Cardiac fibroblast (primary cell): ENCODE results near the gene CCM2L.

Source experiments
- DNase-seq, 2 donors: peaks; one replicate each; pipeline versions ENCODE4 v3.0.0 to v3.0.0-alpha.2; 2010; ENCODE audit warnings: low read depth in 2 of 2
- H3K4me3 ChIP-seq, 2 donors: replicated peaks in 1 of 2; 1 replicate in 1 of 2; 2 replicates in 1 of 2; pipeline ENCODE4 v1.5.1; 2011; ENCODE audit warnings: low read depth in 2 of 2, low read length in 2 of 2, mild to moderate bottlenecking in 2 of 2, moderate library complexity in 1 of 2
- TF ChIP-seq, protein P1 (sequence below): IDR thresholded peaks from one replicate; pipeline ENCODE4 v1.5.1; 2011; ENCODE audit warnings: low read depth, mild to moderate bottlenecking, low read length, inconsistent platforms

CCM2L gene

DNA sequence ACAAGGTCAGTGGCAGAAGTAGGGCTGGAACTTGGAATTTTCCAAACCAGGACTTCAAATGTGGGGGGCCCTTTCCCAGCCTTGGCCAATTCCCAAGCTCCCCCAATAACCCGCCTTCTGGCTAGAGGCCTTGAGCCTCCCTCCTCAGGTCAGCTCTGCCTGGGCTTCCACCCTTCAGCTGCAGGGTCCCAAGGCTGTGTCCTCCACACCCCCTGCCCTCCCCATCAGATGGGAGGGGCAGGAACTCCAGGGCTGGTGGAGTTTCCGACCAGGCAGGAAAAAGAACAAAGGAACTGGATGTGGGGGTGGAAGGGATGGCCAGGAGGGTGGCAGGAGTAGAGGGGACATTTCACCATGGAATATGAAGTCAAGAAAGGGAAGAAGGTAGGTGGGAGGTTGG is at the start of gene CCM2L:
Gene CCM2L, plus strand, starts transcription at position 338 of the 400 bp plus-strand sequence. Its CDS starts 17 bp downstream, at position 355.
- H3K4me3 ChIP-seq, result no peak within 1 kb of the TSS
- TF ChIP-seq, protein P1, sequence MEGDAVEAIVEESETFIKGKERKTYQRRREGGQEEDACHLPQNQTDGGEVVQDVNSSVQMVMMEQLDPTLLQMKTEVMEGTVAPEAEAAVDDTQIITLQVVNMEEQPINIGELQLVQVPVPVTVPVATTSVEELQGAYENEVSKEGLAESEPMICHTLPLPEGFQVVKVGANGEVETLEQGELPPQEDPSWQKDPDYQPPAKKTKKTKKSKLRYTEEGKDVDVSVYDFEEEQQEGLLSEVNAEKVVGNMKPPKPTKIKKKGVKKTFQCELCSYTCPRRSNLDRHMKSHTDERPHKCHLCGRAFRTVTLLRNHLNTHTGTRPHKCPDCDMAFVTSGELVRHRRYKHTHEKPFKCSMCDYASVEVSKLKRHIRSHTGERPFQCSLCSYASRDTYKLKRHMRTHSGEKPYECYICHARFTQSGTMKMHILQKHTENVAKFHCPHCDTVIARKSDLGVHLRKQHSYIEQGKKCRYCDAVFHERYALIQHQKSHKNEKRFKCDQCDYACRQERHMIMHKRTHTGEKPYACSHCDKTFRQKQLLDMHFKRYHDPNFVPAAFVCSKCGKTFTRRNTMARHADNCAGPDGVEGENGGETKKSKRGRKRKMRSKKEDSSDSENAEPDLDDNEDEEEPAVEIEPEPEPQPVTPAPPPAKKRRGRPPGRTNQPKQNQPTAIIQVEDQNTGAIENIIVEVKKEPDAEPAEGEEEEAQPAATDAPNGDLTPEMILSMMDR, result no peak
- no peak for DNase-seq

DNA sequence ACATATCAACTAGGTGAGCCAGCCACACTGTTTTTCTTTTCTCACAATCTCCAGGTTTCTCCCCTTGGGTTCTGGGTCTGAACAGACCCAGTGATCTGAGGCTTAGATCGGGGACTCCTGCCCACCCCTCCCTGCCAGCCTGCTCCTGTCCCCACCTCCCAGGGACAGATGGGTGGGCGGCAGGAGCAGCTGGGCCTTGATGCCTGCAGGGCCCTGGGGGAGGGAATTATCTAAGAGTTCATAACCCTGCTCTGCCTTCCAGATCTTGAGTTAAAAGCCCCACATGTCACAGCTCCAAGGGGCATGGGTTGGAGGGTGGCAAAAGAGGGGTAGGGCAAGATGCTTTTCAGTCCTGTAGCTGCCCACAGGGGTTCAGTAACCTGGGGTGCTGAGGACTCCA is 47.5 kb upstream of the CCM2L start:
- TF ChIP-seq, protein P1, result no peak

DNA sequence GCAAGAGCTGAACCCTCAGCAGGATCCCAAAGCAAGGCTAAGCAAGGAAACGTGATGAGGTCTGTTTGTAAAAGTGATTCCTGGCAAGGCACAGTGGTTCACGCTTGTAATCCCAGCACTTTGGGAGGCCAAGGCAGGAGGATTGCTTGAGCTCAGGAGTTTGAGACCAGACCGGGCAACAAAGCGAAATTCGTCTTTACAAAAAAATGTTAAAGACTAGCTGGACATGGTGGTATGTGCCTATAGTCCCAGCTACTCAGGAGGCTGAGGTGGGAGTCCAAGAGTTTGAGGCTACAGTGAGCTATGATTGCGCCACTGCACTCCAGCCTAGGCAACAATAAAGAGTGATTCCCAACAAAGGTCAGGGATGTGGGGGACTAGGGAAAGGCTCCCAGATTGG is 46.3 kb upstream of the CCM2L start:
- DNase-seq, result no peak
- TF ChIP-seq, protein P1, result no peak
- no peak overlapping the region for H3K4me3 ChIP-seq

More for the DNA sequence above, 47.5 kb upstream of the CCM2L start:
- no peak for DNase-seq
- no peak overlapping the region for H3K4me3 ChIP-seq

DNA sequence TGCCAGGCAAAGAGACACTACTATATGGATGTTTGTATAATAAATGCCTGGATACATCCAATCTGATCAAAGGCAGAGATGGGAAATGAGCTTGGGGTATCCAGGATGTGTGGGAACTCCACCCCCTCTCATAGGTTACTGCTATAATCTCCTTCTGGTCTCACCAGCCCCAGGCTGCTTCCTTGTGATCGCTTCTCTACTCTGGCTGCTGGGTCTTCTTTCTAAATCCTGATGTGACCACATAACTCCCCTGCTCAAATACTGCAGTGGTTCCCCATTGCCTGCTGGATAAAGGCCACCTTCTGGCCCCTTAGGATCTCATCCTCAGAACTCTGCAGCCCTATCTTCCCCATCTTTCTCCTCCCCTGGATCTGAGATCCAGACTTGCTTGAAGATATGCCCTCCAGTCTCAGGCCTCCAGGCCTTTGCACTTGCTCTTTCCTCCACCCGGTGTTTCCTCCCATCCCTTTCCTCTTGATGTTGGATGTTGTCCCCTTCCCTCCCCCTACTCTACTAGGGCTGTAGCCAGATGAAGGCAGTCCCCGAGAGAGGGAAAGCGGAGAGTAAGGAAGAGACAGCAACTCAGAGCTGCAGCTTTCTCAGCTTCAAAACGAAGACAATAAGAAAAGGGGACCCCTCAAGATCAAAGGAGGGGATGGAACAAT is 43.1 kb upstream of the CCM2L start:
- DNase-seq, result no peak
- H3K4me3 ChIP-seq, result no peak overlapping the region
- TF ChIP-seq, protein P1, result no peak

DNA sequence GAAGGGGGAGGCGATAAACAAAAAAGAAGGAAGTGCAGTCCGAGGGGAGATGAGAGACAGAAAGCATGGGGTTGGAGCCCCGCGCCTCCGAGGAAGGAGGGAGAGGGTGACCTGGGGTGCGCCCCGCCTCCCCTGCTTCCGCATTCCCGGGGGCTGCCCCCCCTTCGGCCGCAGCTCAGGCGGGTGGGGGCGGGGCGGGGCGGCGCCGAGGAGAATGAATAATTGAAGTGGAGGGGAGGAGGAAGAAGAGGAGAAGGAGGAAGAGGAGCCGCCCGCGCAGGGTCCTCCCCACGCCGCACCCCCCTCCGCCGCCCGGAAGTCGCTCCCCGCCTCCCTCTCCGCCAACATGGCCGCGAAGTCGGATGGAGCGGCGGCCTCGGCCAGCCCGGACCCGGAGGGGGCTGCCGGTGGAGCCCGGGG is 42.4 kb upstream of the CCM2L start, which contains the start of gene XKR7:
Gene XKR7, plus strand, starts transcription at position 322 of the 420 bp plus-strand sequence. Its CDS starts 25 bp downstream, at position 347.
- no peak within 1 kb of the TSS for H3K4me3 ChIP-seq
- TF ChIP-seq, protein P1, result no peak
- DNase-seq, result no peak

DNA sequence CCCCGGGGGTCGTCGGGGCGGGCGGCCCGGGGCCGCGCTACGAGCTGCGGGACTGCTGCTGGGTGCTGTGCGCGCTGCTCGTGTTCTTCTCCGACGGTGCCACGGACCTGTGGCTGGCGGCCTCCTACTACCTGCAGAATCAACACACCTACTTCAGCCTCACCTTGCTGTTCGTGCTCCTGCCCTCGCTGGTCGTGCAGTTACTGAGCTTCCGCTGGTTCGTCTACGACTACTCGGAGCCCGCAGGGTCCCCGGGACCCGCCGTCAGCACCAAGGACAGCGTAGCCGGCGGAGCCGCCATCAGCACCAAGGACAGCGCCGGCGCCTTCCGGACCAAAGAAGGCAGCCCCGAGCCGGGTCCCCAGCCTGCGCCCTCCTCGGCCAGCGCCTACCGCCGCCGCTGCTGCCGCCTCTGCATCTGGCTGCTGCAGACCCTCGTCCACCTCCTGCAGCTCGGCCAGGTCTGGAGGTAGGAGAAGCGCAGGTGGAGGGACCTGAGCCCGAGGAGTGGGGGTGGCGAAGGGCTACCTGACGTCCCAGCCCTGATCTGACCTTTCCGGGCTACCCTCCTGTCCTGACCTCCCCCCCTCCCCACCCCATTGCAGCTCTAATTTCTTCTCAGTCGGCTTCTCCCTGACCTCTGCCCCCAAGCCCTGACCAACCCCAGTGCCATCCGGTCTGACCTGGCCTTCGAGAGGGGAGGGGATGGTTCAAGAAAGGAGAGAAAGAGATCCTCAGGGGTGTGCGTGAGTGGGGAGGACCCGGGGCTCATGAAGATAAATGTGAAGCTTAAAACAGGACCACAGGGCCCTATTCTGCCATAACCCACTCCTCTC is 41.7 kb upstream of the CCM2L start:
- TF ChIP-seq, protein P1, result no peak
- H3K4me3 ChIP-seq, result no peak overlapping the region
- DNase-seq, result peak; percentile 58 to 73
